HG03097 (cell line): ENCODE results near the gene TUBA3C.

Source experiments
- ATAC-seq: cut with Tn5 transposase; IDR thresholded peaks from one replicate; pipeline ENCODE4 v1.9.1; 2021; ENCODE audit not compliant: unreplicated experiment, low FRiP score

Gene TUBA3C

DNA sequence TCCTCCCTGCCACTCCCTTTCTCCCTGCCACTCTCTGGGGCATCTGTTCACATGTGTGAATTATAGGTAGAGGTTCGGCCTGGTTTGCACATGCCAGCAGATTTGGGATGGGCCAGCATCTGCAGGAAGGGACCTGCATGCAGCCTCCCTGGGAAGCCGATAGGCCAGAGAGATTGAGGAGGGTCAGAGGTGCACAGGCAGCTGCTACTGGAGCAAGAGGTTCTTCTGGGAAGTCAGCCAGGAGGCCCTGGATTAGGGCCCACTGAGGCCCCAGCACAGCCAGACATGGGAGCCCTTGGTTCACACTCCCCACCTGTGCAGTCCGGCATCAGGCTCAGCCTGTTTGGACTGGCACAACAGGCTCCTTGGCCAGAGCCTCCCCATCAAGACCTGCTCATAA, 12.1 kb downstream of the TUBA3C start:
- ATAC-seq = no peak

DNA sequence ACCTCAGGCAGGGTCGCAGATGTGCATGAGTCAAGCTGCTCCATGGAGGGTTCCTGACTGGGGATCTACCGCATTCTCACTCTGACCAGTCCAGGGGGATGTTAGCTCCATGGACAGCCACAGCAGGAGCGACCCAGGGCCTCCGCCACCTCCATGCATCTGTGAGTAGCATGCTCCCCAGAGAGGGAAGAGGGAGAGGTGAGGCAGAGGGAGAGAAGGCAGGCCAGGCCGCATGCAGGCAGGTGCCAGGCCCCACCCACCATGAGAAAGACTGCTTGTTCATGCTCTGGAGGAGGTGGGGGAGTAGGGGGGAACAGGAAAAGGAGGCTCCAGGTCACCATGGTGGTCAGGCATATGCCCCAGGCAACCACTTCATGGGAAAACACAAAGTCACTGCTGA, 20.3 kb downstream of the TUBA3C start:
- no peak for ATAC-seq

DNA sequence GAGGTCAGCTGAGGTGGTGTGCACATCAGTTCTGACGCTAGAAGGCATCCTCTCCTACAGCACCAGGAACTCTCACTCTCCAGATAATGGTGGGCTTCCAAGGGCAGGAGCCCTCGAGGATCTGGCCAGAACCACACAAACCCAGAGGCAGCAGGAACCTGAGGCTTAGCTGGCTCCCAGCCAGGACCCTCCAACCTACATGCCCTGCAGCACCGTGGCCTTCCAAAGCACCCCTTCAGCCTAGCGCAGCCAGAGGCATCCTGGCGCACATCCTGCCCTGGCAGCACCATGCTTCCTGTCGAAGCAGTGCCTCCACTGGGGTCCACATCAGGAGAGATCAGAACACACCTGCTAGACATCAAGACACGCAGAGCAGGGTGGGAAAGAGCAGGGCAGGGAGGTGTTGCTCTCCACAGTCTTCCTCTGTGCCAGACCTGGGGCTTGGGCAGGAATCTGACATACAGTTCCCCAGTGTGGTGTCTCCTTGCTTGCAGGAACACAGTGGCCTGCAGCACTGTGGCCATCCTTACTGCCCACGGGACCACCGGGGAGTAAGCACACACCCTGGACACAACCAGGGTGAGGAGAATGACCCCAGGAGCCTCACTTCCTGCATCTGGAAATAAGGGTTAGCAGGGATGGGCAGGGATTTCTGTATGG, 21.7 kb downstream of the TUBA3C start:
- ATAC-seq = no peak

DNA sequence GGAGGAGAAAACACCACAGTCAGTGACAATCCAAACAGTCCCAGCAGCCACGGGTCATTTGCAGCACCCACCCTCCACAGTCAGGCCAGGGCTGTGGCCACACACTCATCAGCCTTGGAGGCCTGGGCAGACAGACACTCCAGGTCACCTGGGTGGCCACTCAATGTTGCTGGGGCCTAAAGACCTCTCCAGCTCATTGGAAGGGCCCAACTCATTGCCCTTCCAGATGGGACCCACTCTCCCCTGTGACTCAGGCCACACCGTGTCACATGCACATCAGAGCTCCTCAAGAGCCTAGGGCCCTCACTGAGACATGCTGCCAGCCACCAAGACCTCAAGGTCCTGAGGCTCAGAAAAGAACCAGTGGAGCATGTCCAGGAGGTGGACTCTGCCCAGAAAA, 22.4 kb downstream of the TUBA3C start:
- no peak for ATAC-seq

DNA sequence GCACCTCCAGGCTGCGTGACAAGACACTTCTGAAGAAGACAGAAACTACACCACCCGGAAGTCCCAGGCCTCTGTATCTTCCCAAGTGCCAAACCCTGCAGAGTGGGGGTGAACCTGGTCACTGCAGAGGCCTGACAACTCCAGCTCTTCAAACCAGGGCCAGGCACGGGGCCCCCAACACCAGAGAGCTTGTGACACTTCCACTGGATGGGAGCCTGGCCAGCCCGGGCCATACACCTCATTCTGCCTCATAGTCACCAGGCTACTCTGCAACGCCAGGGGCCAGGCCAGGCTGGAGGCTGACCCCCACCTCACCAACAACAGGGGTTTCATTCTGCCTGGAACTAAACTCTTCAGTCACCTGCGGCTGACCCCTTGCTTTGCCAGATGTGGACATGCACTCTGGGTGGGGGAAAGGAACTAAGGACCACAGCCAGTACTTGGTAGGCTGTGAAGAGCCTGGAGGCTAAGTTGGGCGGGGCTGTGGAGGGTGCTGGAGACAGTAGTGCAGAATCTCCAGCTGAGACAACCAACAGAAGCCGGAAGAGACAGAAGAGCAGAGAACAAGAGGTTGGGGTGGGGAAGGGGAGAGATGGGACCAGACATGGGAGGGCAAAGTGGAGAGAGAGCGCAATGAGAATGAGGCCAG, 23.0 kb downstream of the TUBA3C start:
- ATAC-seq = no peak

DNA sequence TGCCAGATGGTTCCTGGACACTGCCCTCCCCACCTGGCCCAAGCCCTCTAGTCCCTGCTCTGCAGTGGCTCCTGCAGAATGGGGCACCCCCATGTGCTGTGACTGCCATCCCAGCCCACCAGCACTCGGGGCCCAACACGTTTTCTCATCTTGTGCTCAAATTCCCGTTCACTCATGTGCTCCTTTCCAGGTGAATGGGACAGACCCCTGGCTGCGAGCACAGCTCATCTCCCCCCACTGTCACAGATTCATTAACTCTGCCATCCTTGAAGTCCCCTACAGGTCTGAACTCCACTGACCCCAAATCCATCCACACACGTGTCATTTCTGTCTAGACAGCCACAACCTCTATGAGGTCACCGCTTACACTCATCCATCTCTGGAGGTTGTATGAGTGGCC, 23.6 kb downstream of the TUBA3C start:
- ATAC-seq = no peak

DNA sequence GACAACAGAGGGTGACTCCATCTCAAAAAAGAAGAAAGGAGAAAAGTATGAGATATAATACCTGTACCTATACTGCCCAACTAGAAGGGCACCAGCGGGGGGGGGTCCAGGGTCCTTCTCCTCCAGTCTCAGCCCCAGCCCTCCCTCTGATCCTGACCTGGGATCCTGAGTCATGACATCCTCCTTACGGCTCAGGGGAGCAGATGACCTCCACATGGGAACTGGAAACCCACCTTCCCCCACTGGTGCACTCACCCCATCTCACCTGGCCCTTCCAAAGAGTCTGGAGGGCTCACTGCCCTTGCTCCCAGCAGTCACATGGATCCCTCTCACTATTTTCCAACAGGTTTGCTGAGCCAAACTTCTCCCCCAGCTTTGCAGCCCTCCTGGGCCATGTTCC, 24.2 kb downstream of the TUBA3C start:
- no peak for ATAC-seq

DNA sequence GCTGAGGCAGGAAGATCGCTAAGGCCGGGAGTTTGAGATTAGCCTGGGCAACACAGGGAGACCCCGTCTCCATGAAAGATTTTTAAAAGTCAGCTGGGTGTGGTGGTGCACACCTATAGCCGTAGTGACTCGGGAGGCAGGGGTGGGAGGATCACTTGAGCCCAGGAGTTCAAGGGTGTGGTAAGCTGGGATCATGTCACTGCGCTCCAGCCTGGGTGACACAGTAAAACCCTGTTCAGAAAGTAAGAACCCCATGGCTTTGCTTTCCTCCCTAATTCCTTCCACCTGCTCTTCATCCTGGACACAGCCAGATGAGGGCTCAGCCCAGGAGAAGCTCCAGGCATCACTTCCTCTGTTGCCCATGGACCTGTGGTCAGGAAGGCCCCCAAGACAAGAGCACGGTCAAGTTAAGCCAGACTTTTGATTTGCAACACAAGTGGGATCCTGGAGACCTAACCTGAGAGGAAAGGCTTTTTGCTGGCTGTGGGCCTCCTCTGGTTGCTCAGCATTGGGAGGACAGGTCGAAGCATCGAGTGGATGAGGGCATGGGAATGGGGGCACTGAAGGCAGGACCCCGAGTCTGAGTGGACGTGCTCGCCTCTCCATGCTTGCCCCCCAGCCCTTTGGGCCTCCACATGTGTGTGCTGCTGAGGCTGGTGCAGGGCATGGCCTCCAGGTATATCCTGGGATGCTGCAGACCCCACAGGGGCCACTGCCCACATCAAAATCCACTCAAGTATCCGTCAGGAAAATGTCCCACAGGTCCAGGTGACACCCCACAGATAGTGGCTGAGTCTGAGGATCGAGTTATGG, 25.4 kb downstream of the TUBA3C start:
- no peak for ATAC-seq

DNA sequence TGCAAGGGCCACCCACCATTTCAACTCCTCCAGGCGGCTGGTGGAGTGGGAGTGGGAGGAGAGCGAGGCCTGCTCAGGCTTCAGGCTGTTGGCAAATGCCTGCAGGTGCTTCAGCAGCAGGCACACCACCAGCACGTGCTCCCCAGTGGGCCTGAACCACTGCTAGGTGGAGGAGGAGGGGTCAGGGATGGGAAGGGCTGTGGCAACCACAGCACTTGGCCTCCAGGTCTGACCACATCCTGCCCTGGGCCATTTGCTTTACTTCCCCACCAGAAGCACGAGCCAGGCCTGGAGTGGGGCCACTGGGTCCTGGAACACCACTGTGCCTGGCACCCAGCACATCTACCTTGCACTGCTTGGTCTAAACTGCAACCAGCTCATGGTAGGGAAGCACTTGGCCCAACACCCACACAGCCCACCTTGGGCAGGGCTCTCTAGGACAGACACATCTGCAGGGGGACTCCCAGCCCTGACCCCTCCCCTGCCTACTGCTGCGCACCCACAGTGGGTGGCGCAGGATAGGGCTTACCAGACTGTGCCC, 26.2 kb downstream of the TUBA3C start:
- ATAC-seq = no peak

DNA sequence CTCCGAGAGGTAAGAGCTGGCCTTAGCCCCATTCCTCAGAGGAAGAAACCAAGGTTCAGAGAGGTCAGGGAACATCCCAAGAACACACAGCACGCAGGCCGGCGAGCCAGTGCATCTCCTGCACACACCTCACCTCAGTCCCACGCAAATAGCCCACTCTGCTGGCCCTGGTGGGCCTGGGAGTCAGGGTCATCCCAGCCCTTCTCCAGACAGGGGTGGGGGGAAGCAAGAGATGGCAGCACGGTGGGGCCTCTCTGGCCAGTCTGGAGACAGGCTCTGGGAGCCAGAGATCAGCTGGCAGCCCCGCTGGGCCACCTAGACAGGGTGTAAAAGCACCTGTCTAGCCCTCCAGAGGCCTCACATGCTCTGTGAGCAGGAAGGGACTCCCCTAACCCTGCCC, 26.8 kb downstream of the TUBA3C start:
- ATAC-seq = no peak

DNA sequence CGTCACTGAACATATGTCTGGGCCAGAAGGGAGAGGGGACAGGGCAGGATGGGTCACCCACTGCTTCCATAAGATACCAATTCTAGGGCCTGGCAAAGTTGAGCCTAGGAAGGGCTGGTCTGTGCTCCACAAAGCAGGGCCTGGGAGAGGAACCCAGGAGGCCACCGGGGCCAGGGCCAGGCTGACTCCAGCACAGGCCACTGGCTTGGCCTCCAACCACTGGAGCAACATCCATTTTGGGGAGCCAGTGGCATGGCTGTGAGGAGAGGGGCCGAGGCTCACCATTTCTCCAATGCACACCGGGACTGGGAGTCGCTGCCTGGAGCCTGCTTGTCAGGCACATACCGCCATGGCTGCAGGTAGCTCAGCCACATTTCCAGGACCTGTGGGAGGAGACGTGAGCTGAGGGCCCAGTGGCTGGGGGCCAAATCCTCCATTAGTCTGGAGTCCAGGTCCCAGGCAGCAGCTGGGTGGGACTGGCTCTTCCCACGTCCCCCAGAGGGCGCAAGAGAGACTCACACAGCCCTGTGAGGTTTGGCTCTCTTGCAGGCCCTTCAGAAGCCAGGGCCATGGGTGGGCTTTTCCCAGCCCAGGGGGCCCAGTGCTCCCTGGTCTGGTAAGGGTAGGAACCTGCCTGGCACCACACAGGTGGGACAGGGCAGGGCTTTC, 27.7 kb downstream of the TUBA3C start:
- ATAC-seq = no peak

DNA sequence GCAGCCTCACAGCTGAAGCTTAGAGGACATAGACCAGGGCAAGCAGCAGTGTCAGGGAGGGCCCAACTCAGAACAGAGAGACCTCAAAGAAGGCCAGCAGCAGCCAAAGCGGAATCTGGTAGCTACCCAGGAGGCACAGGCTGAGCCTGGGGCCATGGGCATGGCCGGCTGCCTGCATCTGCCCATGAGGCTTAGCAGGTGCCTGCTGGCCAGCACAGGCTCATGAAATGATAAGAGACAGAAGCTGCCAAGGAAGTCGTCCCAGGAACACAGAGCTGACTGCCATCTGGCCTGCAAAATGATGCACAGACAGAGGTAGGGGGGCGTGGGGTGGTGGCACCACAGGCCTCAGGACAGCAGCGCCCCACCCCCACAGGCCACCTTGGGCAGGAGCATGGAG, 29.2 kb downstream of the TUBA3C start:
- no peak for ATAC-seq

DNA sequence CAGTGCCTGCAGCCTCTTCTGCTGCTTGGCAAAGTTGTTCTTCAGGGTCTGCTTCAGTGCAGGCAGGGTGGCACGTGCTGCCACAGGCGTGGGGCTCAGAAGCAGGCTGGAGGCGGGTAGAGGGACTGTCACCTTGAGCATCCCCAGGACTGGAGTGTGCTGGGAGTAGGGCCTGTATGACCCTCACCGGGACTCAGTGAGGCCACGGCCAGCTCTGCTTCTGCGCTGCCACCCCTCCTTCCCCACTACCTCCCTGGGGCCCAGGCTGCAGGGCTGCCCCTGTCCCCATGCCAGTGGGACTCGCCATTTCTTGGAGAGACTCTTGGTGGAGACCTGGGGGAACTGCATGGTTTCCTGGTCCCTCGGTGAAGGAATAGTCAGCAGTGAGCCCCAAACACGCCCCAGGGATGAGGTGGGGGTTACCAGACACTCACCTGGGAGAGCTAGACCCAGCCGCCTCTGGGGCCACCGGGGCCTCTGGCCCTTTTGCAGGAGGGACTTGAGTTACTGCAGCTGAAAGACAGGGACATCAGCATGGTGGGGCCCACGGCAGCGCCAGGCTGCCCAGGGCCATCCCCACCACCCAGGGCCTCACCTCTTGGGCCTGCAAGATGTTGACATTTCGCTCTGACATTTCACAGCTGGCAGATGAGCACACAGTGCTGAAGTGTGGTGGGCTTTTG, 29.9 kb downstream of the TUBA3C start:
- ATAC-seq = no peak

DNA sequence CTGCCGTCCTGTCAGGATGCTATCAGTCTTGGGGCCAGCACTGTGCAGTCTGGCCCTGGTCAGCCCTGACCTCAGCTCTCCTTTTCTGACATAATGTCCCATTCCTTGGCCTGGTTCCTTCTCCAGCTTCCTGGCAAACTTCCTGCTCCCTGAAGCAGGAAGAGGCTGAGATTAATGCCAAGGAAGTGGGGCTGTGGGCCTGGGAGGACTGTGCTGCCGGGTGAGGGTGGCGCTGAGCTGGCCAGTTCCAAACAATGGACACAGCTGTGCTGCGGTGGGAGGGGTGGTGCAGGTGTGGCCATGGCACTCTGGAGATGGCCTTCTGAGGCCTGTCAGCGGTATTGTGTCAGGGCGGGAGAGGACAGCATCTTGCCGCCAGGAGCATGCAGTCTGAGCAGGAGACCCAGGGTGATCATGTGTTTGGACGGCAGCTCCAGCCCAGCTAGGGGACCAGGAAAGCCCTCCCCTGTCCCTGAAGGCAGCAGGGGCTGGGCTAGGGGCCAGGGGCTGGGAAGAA, 30.9 kb downstream of the TUBA3C start:
- no peak for ATAC-seq

DNA sequence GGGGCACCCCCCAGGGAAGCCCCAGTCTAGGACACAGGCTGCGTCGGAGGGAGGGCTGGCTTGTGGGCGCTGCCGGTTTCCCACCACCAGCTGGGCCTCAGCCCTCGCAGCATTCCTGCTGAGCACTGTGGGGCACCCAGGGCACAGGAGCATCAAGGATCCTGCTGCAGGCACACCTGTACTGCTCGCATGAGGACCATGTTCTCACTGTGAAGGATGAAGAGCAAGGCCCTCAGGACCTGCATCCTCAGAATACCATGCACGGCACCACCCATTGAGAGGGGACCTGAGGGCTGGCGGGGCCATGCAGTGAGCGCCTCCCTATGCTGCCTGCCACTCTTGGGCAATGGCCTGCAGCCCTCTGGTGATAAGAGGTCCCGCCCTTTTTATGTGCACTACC, 31.4 kb downstream of the TUBA3C start:
- ATAC-seq = no peak

DNA sequence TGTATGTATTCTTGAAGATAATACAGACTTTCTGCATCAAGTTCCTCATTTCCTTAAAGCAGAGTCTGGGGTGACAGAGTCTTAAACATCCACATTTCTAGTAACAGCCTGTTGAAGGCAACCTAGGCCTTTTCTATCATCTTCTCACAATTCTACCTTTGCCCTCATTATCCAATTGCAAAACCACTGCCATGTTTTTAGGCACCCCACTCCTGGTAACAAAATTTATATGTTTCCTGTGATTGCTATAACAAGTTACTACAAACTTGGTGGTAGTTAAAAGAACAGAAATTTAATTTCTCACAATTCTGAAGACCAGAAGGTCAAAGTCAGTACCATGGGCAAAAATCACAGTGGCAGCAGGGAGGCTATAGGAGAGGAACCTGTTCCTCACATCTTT, 33.1 kb downstream of the TUBA3C start:
- no peak for ATAC-seq
